HAP-1 (cell line): Measurements from ENCODE around the gene SVIL.
"Not testable (repeated sequence)": the region's sequence is repeated elsewhere in the genome, so short reads cannot be mapped to it uniquely, and the experiment has no call there.

ENCODE experiments used
- DNase-seq, 2 experiments: peaks; one replicate each; pipeline ENCODE4 v3.0.0-alpha.2; 2016 to 2020; ENCODE audit warnings: low spot score in 2 of 2
- H3K27me3 ChIP-seq: fragments of 250-450 bp; sonication (Bioruptor Pico); 2 replicates; pipeline ENCODE4 v1.5.1; 2020; ENCODE audit warnings: low read depth, mild to moderate bottlenecking, moderate library complexity
- H3K36me3 ChIP-seq: fragments of 250-450 bp; sonication (Bioruptor Pico); replicated peaks from 2 replicates; pipeline ENCODE4 v1.5.1; 2020; ENCODE audit warnings: mild to moderate bottlenecking
- H3K4me1 ChIP-seq: fragments of 250-450 bp; sonication (Bioruptor Pico); 2 replicates; pipeline ENCODE4 v1.5.1; 2020; ENCODE audit warnings: mild to moderate bottlenecking
- H3K4me3 ChIP-seq: fragments of 250-450 bp; sonication (Bioruptor Pico); 2 replicates; pipeline ENCODE4 v1.5.1; 2020; ENCODE audit warnings: mild to moderate bottlenecking, moderate library complexity
- H3K9me3 ChIP-seq: fragments of 250-450 bp; sonication (Bioruptor Pico); 2 replicates; pipeline ENCODE4 v1.5.1; 2020; ENCODE audit warnings: mild to moderate bottlenecking, moderate library complexity
- in situ Hi-C: fragments of 300-500 bp; cut with MboI; formaldehyde crosslinking; loops from 3 replicates; pipeline ENCODE4 v1.14.3; 2020; ENCODE audit warnings: low sequenced_read_pairs, inconsistent platforms, mixed read lengths

SVIL gene

GRCh38 chr10:29622382-29622922 is 12.3 kb downstream of the SVIL start:
- Histone ChIP-seq H3K4me1 (peaks cover 12% of the 10 kb centered on the region), H3K4me3 (no peak overlapping the region), H3K9me3 (no peaks in the 10 kb centered on the region), H3K27me3 (no peaks in the 10 kb centered on the region), H3K36me3 (no peaks in the 10 kb centered on the region)
- DNase-seq: no peak
- in situ Hi-C loops: no loop called here

GRCh38 chr10:29621161-29621560 is 13.6 kb downstream of the SVIL start:
- Histone ChIP-seq H3K27me3 (no peaks in the 10 kb centered on the region), H3K4me1 (peaks cover 12% of the 10 kb centered on the region), H3K4me3 (no peak overlapping the region), H3K9me3 (no peaks in the 10 kb centered on the region), H3K36me3 (no peaks in the 10 kb centered on the region)
- in situ Hi-C loops: no loop called here
- no peak for DNase-seq

- in situ Hi-C loops: no loop called here
- H3K4me3 ChIP-seq: no peak overlapping the region
- H3K36me3 ChIP-seq: no peaks in the 10 kb centered on the region
- H3K4me1 ChIP-seq: peaks cover 12% of the 10 kb centered on the region
- no peaks in the 10 kb centered on the region for H3K27me3 ChIP-seq
- H3K9me3 ChIP-seq: no peaks in the 10 kb centered on the region
- DNase-seq: no peak
These were observed 14.6 kb downstream of the SVIL start for GRCh38 chr10:29620112-29620690.

GRCh38 chr10:29619241-29619669 is 15.5 kb downstream of the SVIL start:
- no peaks in the 10 kb centered on the region for H3K36me3 ChIP-seq
- in situ Hi-C loops: no loop called here
- H3K27me3 ChIP-seq: no peaks in the 10 kb centered on the region
- no peaks in the 10 kb centered on the region for H3K9me3 ChIP-seq
- no peak overlapping the region for H3K4me3 ChIP-seq
- H3K4me1 ChIP-seq: peaks cover 12% of the 10 kb centered on the region
- DNase-seq: no peak

GRCh38 chr10:29618341-29619171 is 16.2 kb downstream of the SVIL start:
- H3K4me3 ChIP-seq: no peak overlapping the region
- in situ Hi-C loops: no loop called here
- no peaks in the 10 kb centered on the region for H3K9me3 ChIP-seq
- peaks cover 12% of the 10 kb centered on the region for H3K4me1 ChIP-seq
- no peaks in the 10 kb centered on the region for H3K27me3 ChIP-seq
- DNase-seq: peak in 1 of 2 experiments; percentile 22
- H3K36me3 ChIP-seq: no peaks in the 10 kb centered on the region

GRCh38 chr10:29617880-29618340 is 16.9 kb downstream of the SVIL start:
- in situ Hi-C loops: no loop called here
- peaks cover 12% of the 10 kb centered on the region for H3K4me1 ChIP-seq
- DNase-seq: no peak

GRCh38 chr10:29616542-29616941 is 18.2 kb downstream of the SVIL start:
- H3K4me3 ChIP-seq: no peak overlapping the region
- H3K4me1 ChIP-seq: peaks cover 12% of the 10 kb centered on the region
- no peak for DNase-seq
- no peaks in the 10 kb centered on the region for H3K27me3 ChIP-seq
- H3K9me3 ChIP-seq: no peaks in the 10 kb centered on the region
- in situ Hi-C loops: no loop called here
- H3K36me3 ChIP-seq: no peaks in the 10 kb centered on the region

More at GRCh38 chr10:29617880-29618340, 16.9 kb downstream of the SVIL start:
- Histone ChIP-seq H3K27me3 (no peaks in the 10 kb centered on the region), H3K9me3 (no peaks in the 10 kb centered on the region), H3K36me3 (no peaks in the 10 kb centered on the region), H3K4me3 (no peak overlapping the region)

- no peaks in the 10 kb centered on the region for H3K9me3 ChIP-seq
- no peaks in the 10 kb centered on the region for H3K36me3 ChIP-seq
- no peak for DNase-seq
- peaks cover 12% of the 10 kb centered on the region for H3K4me1 ChIP-seq
- in situ Hi-C loops: no loop called here
- no peak overlapping the region for H3K4me3 ChIP-seq
- H3K27me3 ChIP-seq: no peaks in the 10 kb centered on the region
These were observed 19.6 kb downstream of the SVIL start for GRCh38 chr10:29615195-29615594.

GRCh38 chr10:29614289-29614688 is 20.5 kb downstream of the SVIL start:
- H3K27me3 ChIP-seq, in situ Hi-C loops, DNase-seq, H3K9me3 ChIP-seq, H3K4me1 ChIP-seq, H3K36me3 ChIP-seq, H3K4me3 ChIP-seq: not testable (repeated sequence)

GRCh38 chr10:29613791-29614190 is 21.0 kb downstream of the SVIL start:
- H3K9me3 ChIP-seq: no peaks in the 10 kb centered on the region
- no peaks in the 10 kb centered on the region for H3K36me3 ChIP-seq
- DNase-seq: no peak
- H3K27me3 ChIP-seq: no peaks in the 10 kb centered on the region
- in situ Hi-C loops: no loop called here
- H3K4me3 ChIP-seq: no peak overlapping the region
- H3K4me1 ChIP-seq: peaks cover 5% of the 10 kb centered on the region

- in situ Hi-C loops: no loop called here
- no peak overlapping the region for H3K4me3 ChIP-seq
- H3K27me3 ChIP-seq: no peaks in the 10 kb centered on the region
- H3K36me3 ChIP-seq: no peaks in the 10 kb centered on the region
- peaks cover 2% of the 10 kb centered on the region; the same call in 1 of the 2 replicates for H3K4me1 ChIP-seq
- DNase-seq: no peak
- H3K9me3 ChIP-seq: no peaks in the 10 kb centered on the region
These were observed 21.6 kb downstream of the SVIL start for GRCh38 chr10:29613196-29613595.

GRCh38 chr10:29612657-29613056 is 22.1 kb downstream of the SVIL start:
- H3K9me3 ChIP-seq: no peaks in the 10 kb centered on the region
- H3K4me3 ChIP-seq: no peak overlapping the region
- DNase-seq: no peak
- no peaks in the 10 kb centered on the region for H3K27me3 ChIP-seq
- no peaks in the 10 kb centered on the region for H3K36me3 ChIP-seq
- in situ Hi-C loops: no loop called here
- no peaks in the 10 kb centered on the region for H3K4me1 ChIP-seq

GRCh38 chr10:29611781-29612381 is 22.9 kb downstream of the SVIL start:
- DNase-seq: no peak
- in situ Hi-C loops: no loop called here
- H3K36me3 ChIP-seq: no peaks in the 10 kb centered on the region
- H3K4me1 ChIP-seq: no peaks in the 10 kb centered on the region
- H3K9me3 ChIP-seq: no peaks in the 10 kb centered on the region
- H3K4me3 ChIP-seq: no peak overlapping the region
- H3K27me3 ChIP-seq: no peaks in the 10 kb centered on the region
